Gastrocnemius medialis (tissue), 4 donors: Measurements from ENCODE around the gene RANBP17.

Experiments
- POLR2A ChIP-seq, 2 donors: fragments of 450-650 bp; IDR thresholded peaks; one replicate each; pipeline ENCODE4 v1.6.1; 2017; ENCODE audit warnings: antibody characterized with exemption in 2 of 2, mild to moderate bottlenecking in 2 of 2, moderate library complexity in 2 of 2
- TF ChIP-seq, protein P1 (sequence below), 5 experiments: fragments of 450-650 bp in 3 of 5; fragments of 200-600 bp in 2 of 5; sonication (generic) in 2 of 5; IDR thresholded peaks in 4 of 5; conservative IDR thresholded peaks in 1 of 5; 1 replicate in 4 of 5; 2 replicates in 1 of 5; pipeline ENCODE4 v1.5.1; 2016 to 2019; ENCODE audit warnings: antibody characterized with exemption in 5 of 5, mild to moderate bottlenecking in 3 of 5, moderate library complexity in 3 of 5

DNA sequence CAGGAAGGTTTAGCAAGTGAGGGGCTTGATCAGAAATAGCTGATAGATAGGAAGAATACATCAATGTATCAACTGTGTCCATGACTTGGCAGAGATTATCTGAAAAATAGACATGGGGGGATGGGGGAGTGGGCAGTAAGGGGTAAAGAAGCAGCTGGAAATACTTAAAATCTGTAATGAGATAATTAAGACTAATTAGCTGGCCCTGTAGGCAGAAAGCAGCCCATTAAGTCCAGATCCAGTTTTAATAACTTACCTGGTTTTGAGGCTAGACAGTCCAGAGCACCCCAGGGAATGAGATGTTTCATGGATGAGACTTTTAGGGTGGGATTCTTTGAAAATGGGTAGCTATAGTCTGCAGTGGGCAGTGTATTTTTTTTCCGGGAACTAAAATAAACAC, 330.3 kb downstream of the RANBP17 start:
- TF ChIP-seq, protein P1, sequence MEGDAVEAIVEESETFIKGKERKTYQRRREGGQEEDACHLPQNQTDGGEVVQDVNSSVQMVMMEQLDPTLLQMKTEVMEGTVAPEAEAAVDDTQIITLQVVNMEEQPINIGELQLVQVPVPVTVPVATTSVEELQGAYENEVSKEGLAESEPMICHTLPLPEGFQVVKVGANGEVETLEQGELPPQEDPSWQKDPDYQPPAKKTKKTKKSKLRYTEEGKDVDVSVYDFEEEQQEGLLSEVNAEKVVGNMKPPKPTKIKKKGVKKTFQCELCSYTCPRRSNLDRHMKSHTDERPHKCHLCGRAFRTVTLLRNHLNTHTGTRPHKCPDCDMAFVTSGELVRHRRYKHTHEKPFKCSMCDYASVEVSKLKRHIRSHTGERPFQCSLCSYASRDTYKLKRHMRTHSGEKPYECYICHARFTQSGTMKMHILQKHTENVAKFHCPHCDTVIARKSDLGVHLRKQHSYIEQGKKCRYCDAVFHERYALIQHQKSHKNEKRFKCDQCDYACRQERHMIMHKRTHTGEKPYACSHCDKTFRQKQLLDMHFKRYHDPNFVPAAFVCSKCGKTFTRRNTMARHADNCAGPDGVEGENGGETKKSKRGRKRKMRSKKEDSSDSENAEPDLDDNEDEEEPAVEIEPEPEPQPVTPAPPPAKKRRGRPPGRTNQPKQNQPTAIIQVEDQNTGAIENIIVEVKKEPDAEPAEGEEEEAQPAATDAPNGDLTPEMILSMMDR (IDR thresholded peaks at IDR 0.05 in 4 of 5, conservative IDR thresholded peaks at IDR 0.05 in 1 of 5) = no peak
- no peak for TF ChIP-seq POLR2A (IDR thresholded peaks at IDR 0.05)
